SK-N-MC (cell line): Measurements from ENCODE around the gene PPM1A.

Experiments
- EZH2 ChIP-seq: fragments of 200-600 bp; sonication (generic); IDR thresholded peaks from one replicate; pipeline ENCODE4 v1.6.1; 2017; ENCODE audit warnings: antibody characterized with exemption
- FOXP2 ChIP-seq: optimal IDR thresholded peaks from 2 replicates; pipeline ENCODE3; 2011; ENCODE audit warnings: mild to moderate bottlenecking, moderate library complexity; ENCODE audit not compliant: insufficient read depth; ENCODE audit errors: extremely low read length, control extremely low read depth
- POLR2AphosphoS5 ChIP-seq: IDR thresholded peaks from 2 replicates; pipeline ENCODE4 v1.6.1; 2012; ENCODE audit warnings: mild to moderate bottlenecking, low read depth, low read length, borderline replicate concordance

DNA sequence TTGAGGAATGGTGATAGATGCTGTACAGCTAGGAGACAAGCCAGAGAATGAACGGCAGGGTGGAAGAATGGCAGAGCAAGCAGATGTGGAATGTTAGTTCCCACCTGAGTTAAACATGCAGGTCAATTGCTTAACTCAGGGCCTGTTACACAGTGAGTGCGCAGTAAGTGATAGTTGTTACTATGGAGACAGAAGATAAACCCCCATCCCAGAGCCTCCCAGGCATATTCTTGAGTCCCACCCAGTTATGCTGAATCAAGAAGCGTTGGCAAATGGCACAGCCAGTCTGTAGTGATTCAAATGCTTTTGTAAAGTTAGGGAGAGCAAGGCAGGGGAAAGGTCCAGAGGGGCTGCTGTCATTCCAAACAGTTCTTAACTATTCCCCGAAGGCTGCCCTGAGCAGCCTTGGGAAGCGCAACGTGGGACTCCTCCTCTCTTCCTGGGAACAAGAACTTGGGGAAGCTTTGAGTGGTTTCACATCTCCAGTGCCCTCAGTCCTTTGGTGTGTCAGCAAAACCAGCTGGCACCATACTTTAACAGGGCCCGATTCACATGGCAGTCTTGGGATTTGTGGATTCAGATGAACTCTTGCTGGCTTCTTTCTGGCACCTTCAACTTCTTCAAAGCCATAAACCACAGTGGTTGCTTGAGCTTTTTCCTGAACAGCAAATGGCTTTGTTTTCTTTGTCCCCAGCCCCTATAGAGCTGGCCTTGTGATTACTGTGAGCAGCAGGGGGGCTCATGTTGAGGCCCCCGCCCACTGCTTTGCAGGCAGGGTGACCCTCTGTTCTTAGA is 66.4 kb downstream of the PPM1A start:
- no peak for TF ChIP-seq EZH2
- no peak for TF ChIP-seq POLR2AphosphoS5
- no peak for TF ChIP-seq FOXP2
